ENCODE data around the gene NDUFA11.

DNA sequence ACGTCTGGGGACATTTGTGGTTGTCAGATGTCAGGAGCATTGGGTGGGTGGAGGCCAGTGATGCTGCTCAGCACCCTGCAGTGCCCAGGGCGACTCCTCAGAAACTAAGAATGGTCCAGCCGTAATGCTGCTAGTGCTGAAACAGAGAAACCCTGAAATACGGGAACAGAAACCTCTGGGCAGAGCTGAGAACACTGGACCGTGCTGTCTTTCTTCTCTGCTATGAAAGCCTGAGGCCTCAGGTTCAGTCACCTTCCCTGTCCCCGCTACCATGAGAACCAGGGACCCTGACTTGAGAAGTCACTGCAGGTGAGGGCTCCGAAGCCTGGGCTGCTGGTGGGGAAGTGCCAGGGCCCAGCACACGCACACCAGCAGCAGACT, 23.8 kb upstream of the NDUFA11 start:
- TF ChIP-seq FOXK2 (IDR thresholded peaks at IDR 0.05) = no peak
- TF ChIP-seq LEF1 (IDR thresholded peaks at IDR 0.05; ENCODE audit: borderline replicate concordance) = no peak
- TF ChIP-seq FOXA1 (IDR thresholded peaks at IDR 0.05) = no peak
- no peak for TF ChIP-seq NFRKB (IDR thresholded peaks at IDR 0.05)
- no peak for TF ChIP-seq SUZ12 (IDR thresholded peaks at IDR 0.05)

Measured in HEK293T (cell line).